NCI-H1930 (cell line): ENCODE measurements around the gene ADNP.
A peak's percentile ranks its signal among the peaks of the same experiment; 100 is the strongest.
"Not testable (repeated sequence)": the region's sequence is repeated elsewhere in the genome, so short reads cannot be mapped to it uniquely, and the experiment has no call there.

ENCODE experiments used
- DNase-seq, 2 experiments: peaks; one replicate each; lab custom pipeline; 2025; lab: John Stamatoyannopoulos, UW

The ADNP gene

DNA sequence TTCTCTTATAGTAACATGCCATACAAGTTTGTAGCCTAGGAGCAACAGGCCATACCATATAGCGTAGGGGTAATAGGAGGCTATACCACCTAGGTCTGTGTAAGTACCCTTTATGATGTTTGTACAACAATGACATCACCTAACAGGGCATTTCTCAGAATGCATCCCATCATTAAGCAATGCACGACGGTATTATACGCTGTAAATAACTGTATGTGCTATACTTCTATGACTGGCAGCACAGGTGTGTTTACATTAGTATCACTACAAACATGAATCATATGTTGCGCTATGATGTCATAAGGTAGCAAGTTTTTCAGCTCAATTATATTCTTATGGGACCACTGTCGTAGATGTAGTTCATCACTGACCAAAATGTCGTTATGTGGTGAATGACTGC is 31.0 kb downstream of the ADNP start:
- peak in 1 of 2 experiments; percentile 38 for DNase-seq

DNA sequence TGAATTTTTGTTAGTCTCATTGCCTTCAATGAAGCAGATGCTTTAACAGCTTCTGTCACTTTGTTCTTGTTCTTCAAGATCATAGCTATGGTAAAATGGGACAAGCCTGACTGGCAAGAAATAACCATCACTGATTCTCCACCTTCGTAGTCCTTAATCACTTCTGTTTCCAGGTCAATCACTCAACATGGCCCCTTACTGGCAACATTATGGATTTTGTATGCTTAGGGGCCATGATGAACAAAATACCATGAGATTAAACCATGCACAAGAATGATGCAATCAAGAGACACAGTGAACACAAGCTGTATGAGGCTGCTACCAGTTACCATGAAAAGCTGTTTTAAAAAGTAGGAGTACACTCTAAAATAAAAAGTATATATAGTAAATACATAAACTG is 32.8 kb downstream of the ADNP start:
- DNase-seq: peak in 1 of 2 experiments; percentile 14

DNA sequence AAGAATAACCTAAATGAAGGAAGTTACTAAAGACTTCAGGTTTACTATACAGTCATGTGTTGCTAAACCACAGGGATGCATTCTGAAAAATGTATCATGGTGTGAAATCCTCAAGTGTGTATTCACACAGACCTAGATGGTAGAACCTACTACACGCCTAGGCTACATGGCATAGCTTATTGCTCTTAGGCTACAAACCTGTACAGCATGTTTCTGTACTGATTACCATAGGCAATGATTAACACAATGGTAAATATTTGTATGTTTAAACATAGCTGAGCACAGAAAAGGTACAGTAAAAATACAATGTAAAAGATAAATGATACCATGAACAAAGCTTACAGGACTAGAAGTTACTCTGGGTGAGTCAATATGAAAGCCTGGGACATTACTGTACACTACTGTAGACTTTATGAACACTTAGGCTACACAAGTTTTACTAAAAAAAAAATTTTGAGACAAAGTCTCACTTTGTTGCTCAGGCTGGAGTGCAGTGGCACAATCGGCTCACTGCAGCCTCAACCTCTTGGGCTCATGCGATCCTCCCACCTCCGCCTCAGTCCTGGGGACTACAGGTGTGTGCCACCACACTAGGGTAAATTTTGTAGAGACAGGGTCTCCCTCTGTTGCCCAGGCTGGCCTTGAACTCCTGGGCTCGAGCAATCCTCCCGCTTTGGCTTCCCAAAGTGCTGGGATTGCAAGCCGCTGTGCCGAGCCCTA is 36.0 kb downstream of the ADNP start:
- DNase-seq: no peak

DNA sequence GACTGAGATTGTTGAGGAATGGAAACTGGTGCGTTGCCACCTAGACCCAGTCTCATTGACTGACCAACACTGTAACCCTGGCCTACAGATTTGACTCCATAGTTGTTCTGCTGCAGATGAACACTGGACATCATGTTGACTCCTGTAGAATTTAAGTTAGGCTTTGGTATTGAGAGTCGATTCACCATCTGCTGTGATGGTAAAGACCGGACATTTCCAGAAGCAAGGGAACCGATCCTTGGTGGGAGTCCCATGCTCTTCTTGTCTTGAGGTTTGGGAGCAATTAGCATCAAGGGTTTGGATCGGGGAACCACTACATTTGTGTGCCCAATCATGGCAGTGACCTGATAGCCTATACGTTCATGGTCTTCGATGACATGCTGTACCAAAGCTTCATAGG is 37.6 kb downstream of the ADNP start:
- no peak for DNase-seq

DNA sequence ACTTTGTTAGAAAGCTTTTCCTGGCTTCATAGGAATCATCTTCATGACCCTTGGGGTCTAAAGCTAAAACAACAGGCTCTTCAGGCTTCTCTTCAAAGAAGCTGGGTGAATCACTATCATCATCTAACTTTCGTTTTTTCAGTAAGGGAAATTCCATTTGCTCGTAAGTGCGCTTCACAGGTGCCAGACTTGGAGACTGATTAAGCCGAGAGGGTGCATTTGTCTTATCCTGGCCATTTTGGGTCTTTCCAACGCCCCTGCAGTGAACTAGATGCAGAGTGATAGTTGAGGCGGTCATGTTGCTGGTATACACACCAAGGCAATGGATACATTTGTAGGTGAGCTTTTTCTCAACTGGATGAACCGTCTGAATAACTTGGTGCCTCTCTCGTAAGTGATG is 38.8 kb downstream of the ADNP start:
- DNase-seq: no peak

DNA sequence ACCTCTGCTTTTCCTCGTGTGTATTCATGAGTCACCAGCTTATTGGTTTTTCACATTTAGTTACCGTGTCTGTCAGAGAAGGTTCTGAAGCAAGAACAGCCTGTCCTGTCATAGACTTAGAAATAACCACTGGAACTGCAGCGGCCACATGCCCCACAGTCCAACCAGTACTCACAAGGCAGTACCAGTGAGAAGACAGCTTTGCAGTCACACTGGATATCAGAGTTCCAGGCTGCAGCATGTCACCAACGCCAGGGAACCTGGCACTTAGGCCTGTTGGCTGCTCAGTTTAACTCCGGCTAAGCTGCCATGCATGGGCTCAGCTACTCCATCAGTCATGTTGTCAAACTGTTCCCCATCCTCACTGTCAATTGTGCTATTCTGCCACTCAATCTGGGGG is 40.1 kb downstream of the ADNP start:
- no peak for DNase-seq

DNA sequence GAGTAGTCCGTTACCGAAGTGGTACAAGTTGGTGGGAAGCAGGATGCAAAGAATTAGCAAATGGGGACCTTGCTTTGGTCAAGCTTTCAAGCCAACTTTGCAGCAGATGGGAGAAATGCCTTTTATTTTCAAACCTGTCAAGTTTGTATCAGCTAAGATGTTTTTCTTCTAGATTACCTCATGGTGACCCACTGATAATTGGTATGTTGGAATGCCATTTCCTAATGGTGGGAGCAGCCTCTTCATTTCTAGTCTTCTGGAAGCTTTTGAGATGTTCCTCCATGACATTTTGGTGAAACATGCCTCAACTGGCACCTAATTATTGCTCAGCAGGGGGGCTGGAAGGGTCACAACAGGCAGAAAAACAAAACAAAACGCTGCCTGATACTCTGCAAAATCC is 43.7 kb downstream of the ADNP start:
- no peak for DNase-seq

DNA sequence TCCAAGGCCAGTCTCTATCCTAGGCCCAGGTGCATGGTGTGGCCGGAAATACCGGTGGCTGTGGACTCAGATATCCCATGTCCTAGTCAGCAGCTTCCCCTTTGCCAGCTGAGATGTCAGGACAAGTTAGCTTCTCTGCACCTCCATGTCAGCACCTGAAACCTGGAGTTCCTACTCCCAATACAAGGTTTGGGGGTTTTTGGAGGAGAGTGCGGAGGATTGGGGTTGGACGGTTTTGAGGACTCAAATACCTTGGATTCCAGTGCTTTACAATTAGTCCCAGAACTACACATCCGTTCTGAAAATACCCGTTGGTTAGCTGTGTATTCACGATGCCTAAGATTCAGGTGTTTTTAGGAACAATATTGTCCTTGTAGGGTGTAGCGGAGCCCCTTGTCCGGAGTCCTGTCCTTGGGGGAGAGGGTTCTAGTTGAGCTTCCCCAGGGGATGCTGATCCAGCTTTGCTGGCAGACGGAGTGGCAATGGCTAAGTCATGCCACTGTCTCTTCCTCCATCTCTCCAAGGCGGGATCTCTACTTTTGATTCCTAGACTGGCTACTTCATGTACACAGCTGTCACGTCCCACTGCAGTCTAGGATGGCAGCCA is 45.0 kb downstream of the ADNP start:
- no peak for DNase-seq

DNA sequence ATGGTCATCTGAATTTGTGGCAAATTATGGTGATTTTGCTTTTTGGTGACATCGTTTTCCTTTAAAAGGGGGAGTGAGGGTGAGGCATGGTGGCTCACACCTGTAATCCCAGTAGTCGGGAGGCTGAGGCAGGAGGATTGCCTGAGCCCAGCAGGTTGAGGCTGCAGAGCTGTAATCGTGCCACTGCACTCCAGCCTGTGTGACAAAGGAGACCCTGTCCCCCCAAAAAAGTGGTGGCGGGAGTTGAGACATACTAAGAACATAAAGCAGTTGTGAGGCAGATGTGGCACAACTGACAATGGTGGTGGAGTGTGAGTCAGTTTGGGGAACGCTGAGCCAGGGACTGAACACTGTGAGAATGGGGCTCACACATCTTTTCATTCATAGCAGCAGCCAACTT is 45.5 kb downstream of the ADNP start:
- no peak for DNase-seq

DNA sequence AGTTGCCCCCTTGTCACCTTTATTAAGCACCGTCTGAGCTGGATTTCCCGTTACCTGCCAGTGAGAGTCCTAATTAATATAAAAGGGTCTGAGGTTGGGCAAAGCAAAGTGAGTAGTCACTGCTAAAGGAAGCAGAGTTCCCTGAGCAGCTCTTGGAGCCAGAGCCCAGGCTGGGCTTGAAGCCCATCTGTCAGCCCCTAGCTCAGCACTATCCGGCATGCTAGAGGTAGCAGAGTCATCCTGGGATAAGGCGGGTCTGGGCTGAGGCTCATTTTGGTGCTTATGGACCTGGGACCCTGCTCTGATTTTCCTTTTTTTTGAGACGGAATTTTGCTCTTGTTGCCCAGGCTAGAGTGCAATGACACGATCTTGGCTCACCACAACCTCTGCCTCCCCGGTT is 46.2 kb downstream of the ADNP start:
- no peak for DNase-seq

DNA sequence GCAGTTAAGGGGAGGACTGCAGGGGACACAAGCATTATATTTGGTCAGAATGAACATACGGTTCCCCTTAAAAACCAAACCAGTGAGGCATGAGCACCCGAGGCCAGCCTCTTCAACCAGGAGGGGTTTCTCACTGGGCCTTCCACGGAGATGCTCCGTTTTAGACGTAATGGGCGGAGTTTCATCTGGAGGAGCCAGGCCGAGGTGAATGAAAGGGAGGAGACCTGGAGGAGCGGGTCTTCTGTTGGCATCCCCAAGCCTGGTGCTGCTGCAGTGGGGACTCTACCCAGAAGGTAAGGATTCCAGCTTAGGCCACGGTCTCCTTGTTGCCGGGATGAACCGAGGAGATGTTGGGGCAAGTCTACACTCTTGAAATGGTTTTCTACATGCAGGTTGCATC is 47.4 kb downstream of the ADNP start:
- DNase-seq: no peak

DNA sequence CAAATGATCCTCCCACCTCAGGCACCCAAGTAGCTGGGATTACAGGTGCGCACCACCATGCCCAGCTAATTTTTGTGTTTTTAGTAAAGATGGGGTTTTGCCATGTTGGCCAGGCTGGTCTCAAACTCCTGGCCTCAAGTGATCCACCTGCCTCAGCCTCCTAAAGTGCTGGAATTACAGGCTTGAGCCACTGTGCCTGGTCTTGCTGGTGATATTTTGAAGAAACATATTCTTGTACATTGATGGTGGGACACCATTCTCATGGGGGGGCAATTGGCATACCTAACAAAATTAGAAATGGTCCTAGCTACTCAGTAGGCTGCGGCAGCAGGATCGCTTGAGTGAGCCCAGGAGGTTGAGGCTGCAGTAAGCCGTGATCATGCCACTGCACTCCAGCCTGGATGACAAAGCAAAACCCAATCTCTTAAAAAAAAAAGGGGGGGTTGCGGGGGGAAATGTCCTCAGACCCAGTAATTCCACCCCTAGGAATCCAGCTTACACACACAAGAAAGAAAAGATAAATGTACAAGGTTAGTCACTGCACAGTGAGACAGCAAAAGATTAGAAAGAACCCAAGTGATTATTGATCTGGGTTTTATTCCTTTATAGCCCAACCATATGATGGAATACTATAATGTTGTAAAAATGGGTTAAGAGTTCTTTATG is 49.3 kb downstream of the ADNP start:
- DNase-seq: not testable (repeated sequence)

DNA sequence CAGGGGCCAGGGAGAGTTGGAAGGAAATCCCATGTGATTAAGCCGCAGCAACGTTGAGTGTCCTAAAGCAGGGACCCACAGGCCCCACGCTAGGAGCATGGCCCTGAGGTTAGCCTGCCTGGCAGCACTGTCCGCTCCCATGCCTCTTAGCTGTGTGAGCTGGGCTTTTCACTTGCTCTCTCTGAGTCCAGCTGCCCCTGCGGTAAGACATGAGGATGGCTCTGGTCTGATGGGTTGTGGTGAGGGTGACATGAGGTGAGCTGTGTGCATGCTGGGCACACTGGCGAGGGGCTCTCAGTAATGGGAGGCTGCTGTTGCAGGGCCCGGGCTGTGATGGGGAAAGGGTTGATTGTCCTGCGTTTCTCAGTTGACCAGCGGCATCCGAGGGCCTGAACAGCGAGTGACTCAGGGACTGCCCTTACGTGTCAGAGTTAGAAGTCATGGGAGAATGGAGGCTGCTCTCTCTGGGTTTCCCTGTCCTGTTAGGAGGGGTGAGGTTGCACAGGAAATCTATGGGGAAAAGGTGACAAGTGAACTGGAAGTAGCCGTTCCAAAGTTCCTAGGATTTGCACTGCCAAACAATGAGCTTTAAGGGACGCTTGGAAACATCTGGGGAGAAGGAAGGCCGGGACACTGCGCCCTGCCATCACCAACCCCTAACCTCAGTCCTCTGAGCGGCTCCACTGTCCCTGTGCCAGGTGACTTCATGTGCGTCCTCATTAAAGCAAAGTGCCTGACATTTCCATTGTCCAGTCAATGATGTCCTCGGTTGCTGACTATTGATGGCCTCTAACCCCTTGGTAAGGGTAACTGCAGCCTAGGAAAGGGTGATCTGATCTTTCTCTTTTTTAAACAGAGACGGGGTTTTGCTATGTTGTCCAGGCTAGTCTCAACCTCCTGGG is 51.3 kb downstream of the ADNP start:
- DNase-seq: no peak

DNA sequence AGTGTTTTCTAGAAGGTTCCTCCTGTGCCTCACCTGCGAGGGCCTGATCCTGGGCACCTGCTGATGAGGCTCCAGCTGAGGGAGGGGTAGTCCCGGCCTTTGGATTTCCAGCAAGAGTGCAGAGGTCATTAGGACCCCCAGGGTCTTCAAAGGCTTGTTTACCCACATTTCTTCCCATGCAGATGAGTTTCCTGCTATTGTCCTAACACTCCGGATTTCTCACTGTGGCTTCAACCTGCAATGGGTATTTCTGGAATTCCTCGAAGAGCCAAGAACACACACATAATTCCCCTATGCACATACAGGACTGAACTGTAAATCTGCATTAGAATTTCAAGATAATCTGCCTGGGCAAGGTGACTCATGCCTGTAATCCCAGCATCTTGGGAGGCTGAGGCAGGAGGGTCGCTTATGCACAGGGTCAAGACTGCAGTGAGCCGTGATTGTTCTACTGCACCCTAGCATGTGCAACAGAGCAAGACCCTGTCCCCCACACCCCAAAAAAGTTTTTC is 53.9 kb downstream of the ADNP start:
- DNase-seq: no peak

DNA sequence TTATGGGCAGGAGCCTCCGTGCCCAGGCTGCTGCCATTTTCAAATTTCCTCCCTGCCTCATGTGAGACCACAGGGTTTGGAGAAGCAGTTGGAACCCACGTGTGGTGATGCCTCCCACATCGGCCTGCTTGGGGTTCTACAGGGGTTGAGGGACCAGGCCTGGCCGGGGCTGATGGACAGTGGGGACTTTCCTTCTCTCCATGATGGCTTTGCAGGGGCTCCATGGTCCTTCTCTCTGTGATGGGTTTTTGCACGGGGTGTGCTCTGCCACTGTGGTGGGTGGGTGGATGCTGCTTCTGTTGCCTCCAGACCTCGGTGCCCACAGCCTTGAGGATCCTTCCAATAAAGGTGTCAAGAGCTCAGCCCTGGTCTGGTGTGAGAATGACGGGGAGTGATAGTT is 54.4 kb downstream of the ADNP start:
- DNase-seq: no peak

DNA sequence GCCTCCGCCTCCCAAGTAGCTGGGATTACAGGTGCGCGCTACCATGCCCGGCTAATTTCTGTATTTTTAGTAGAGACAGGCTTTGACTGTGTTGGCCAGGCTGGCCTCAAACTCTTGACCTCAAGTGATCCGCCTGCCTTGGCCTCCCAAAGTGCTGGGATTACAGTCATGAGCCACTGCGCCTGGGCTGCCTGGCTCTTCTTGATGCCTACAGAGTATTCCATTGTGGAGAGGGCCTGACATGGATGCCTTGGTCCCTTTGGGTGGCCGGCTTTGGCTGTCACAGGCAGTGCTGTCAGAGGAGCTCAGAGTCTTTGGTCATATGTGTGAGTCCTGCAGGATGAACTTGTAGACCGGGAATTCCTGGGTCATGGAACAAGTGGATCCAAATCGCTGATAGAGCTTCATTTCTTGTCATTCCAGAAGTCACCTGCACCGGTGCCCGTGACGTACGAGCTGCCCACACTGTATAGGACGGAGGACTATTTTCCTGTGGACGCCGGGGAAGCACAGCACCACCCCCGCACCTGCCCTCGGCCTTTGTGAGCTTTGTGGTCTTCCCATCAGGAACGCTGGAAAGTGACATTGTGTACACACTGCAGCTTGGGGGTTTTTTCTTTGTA is 55.1 kb downstream of the ADNP start:
- no peak for DNase-seq

DNA sequence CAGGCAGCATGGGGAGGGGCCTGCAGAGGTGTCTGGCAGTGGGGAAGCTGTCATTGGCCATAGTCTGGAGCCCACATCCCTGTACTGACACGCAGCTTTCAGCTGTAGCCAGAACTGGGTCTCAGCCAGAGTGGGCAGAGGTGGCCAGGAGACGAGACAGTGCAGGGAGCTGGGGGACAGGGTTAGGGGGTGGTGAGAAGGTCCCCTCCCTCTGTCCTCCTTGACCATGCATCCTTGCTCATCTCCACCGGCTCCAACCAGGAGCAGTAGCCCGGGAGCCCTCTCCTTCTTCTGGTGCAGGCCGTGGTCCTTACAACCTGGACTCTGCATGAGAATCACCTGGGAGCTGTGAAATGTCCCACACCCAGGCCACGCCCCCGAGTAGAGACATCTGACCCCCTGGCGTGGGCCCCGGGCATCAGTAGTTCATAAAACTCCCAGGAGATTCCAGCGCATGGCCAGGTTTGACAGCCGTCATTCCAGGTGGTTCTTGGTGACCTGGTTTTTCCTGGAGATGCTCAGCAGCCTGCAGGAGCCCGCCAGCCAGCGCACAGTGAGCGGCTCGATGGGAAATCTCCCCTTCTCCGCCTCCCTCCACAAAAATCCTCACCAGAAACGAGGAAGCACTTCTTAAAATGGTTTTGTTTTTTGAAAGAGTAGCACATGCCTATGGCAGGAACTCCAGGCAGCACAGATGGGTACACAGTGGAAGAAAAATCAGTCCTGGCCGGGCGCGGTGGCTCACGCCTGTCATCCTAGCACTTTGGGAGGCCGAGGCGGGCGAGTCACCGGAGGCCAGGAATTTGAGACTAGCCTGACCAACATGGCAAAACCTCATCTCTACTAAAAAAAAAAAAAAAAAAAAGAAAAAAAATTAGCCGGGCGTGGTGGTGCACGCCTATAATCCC is 56.2 kb downstream of the ADNP start:
- DNase-seq: no peak

DNA sequence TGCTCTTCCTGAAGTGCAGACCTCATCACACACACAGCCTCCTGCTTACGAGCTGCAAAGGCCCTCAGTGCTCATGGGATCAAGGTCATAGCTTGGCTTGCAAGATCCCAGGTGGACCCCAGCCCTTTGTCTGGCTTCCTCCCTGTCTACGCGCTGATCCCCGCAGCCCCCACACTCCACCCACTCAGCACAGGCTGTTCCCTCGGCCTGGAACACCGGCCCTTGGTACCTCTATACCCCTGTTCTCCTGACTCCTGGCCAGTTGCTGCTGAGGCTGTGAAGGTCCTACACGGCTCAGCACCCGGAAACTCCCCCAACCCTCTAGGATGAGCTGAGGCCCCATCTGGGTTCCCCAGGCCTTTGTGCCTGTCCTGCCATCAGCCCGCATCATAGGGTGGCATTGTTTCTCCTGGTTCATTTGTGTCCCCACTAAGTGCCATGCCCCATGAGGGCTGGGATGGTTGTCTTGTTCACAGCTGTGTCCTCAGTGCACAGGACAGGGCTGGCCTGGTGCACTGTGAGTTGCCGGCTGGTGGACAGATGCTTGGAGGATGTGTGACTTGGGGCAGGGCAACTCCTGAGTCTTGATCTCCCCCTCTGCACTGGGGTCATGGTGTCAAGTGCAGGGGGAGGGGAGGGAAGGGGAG is 57.0 kb downstream of the ADNP start:
- DNase-seq: no peak

DNA sequence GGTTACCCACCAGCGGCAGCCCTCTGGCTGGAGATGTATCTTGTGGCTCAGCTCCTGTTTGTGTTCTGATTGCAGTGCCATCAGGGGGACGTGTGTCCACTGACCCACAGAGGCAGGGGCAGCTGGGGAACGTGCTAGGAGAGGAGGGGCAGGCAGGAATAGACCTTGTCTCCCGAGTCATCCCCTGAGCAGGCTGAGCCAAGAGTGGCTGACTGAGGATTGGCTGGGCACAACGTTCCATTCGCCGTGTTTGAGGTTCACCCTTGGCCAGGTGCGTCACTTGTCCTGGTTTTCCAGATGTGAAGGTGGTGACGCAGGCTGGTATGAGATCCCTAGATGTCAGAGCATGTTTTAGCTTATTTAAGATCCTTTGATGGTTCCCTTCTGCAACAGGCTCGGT is 57.7 kb downstream of the ADNP start:
- no peak for DNase-seq
